K562 (cell line): ENCODE results near the gene TMEM208. TPM values are rescaled to one million over a fixed set of nuclear protein-coding genes. Genes with fewer than 3 reads are reported as not detected.

Source experiments
- ATAC-seq: fragments of 200-7000 bp; cut with Tn5 transposase; 3 replicates; pipeline ENCODE4 v1.9.1; 2020; ENCODE audit warnings: moderate library complexity
- BruUV-seq: library from RNA; stranded (reverse); fragments of 400-500 nt; replicated peaks from 2 replicates; lab custom pipeline; 2021; lab: Mats Ljungman, UMichigan
- CTCF ChIA-PET: fragments of 300-600 bp; formaldehyde crosslinking; extraction: SDS; loops from one replicate; lab custom pipeline; 2021; ENCODE audit warnings: low intra/inter-chr PET ratio; lab: Yijun Ruan, JAX
- POLR2A ChIA-PET: fragments of 300-600, 350-650 bp; sonication (Branson Sonifier 250); formaldehyde crosslinking; extraction: SDS; loops from one replicate; lab custom pipeline; 2021; ENCODE audit warnings: antibody characterized with exemption, inconsistent platforms; lab: Yijun Ruan, JAX
- DNase-seq, 4 experiments: peaks; one replicate each; pipeline versions ENCODE4 v3.0.0 to v3.0.0-alpha.2; 2011 to 2018; ENCODE audit warnings: low spot score in 3 of 4, mixed read lengths in 3 of 4; ENCODE audit errors: extremely low read depth in 1 of 4
- FAIRE-seq: peaks from 2 replicates; lab custom pipeline; 2011; peaks lifted over from hg19 to GRCh38; lab: Jason Lieb, UNC
- H2AFZ ChIP-seq: 2 replicates; pipeline ENCODE4 v1.6.0; 2011; ENCODE audit warnings: low read depth, low read length, control low read depth, inconsistent platforms
- H3K27ac ChIP-seq: fragments of 200-600 bp; 3 replicates; pipeline ENCODE4 v1.8.0; 2011; ENCODE audit warnings: low read depth, mild to moderate bottlenecking, control low read depth, inconsistent platforms, low read length, moderate library complexity, mixed read lengths; ENCODE audit errors: extremely low read depth
- H3K27me3 ChIP-seq, 2 experiments: fragments of 300-600 bp in 1 of 2; 2 replicates in 1 of 2; 3 replicates in 1 of 2; pipeline versions ENCODE4 v1.6.0 to v1.8.0; 2011; ENCODE audit warnings: inconsistent platforms in 2 of 2, low read length in 2 of 2, mild to moderate bottlenecking in 1 of 2, mixed read lengths in 1 of 2, moderate library complexity in 1 of 2; ENCODE audit not compliant: control insufficient read depth in 2 of 2, insufficient read depth in 2 of 2
- H3K36me3 ChIP-seq: fragments of 300-600 bp; 3 replicates; pipeline ENCODE4 v1.8.0; 2011; ENCODE audit warnings: mild to moderate bottlenecking, low read length, inconsistent platforms; ENCODE audit not compliant: control insufficient read depth, insufficient read depth
- H3K4me1 ChIP-seq, 2 experiments: fragments of 200-600 bp in 1 of 2; replicated peaks in 1 of 2; 2 replicates in 1 of 2; 3 replicates in 1 of 2; pipeline versions ENCODE4 v1.5.1 to v1.8.0; 2011; ENCODE audit warnings: inconsistent platforms in 2 of 2, low read length in 2 of 2, mild to moderate bottlenecking in 1 of 2, mixed read lengths in 1 of 2, moderate library complexity in 1 of 2; ENCODE audit not compliant: control insufficient read depth in 2 of 2, insufficient read depth in 2 of 2
- H3K4me2 ChIP-seq: 2 replicates; pipeline ENCODE4 v1.6.1; 2011; ENCODE audit warnings: low read length, control low read depth, inconsistent platforms, mixed read lengths; ENCODE audit not compliant: insufficient read depth
- H3K4me3 ChIP-seq: fragments of 200-600 bp; sonication (generic), shearing (Covaris generic); 2 replicates; pipeline ENCODE4 v1.5.1; 2016; ENCODE audit warnings: control low read depth, inconsistent platforms
- H3K79me2 ChIP-seq: fragments of 200-600 bp; 3 replicates; pipeline ENCODE4 v1.8.0; 2011; ENCODE audit warnings: low read length, inconsistent platforms; ENCODE audit not compliant: control insufficient read depth, insufficient read depth
- H3K9ac ChIP-seq, 2 experiments: 2 replicates each; pipeline versions ENCODE4 v1.6.0 to v1.6.1; 2011; ENCODE audit warnings: low read depth in 2 of 2, low read length in 2 of 2, control low read depth in 1 of 2, inconsistent platforms in 1 of 2, mild to moderate bottlenecking in 1 of 2, mixed read lengths in 1 of 2; ENCODE audit not compliant: insufficient read depth in 1 of 2
- H3K9me1 ChIP-seq: one replicate; pipeline ENCODE4 v1.6.0; 2011; ENCODE audit warnings: inconsistent platforms, mild to moderate bottlenecking, low read length, moderate library complexity; ENCODE audit not compliant: control insufficient read depth, insufficient read depth
- H3K9me3 ChIP-seq: replicated peaks from 2 replicates; pipeline ENCODE4 v1.5.1; 2011; ENCODE audit warnings: low read depth, low read length, inconsistent platforms; ENCODE audit not compliant: control insufficient read depth, insufficient read depth
- H4K20me1 ChIP-seq: replicated peaks from 2 replicates; pipeline ENCODE4 v1.6.1; 2011; ENCODE audit warnings: low read length, inconsistent platforms, mixed read lengths; ENCODE audit not compliant: control insufficient read depth, insufficient read depth
- ASH1L ChIP-seq: fragments of 450-650 bp; IDR thresholded peaks from 2 replicates; pipeline ENCODE4 v1.6.1; 2018; ENCODE audit warnings: borderline replicate concordance, mild to moderate bottlenecking, low read depth; ENCODE audit not compliant: partially characterized antibody
- EGR1 ChIP-seq: fragments of 450-650 bp; conservative IDR thresholded peaks from 2 replicates; pipeline ENCODE4 v1.6.1; 2017; ENCODE audit warnings: mild to moderate bottlenecking
- ESRRA ChIP-seq: fragments of 450-650 bp; IDR thresholded peaks from 2 replicates; pipeline ENCODE4 v1.6.1; 2014; ENCODE audit warnings: low read depth, mild to moderate bottlenecking, moderate library complexity, borderline replicate concordance
- HSF4 ChIP-seq: fragments of 250-450 bp; sonication (Bioruptor Pico); IDR thresholded peaks from 2 replicates; pipeline ENCODE4 v2.1.2; 2022; ENCODE audit warnings: mild to moderate bottlenecking, moderate library complexity, borderline replicate concordance
- KDM5B ChIP-seq: fragments of 200-600 bp; sonication (generic); IDR thresholded peaks from 2 replicates; pipeline ENCODE4 v1.6.1; 2012; ENCODE audit warnings: low read depth, mild to moderate bottlenecking, moderate library complexity, low read length, control low read depth, inconsistent platforms; ENCODE audit not compliant: insufficient replicate concordance
- LCOR ChIP-seq: sonication (generic); formaldehyde crosslinking; IDR thresholded peaks from 2 replicates; pipeline ENCODE4 v1.8.0; 2022; ENCODE audit warnings: mild to moderate bottlenecking, missing genetic modification reagents
- POLR2AphosphoS2 ChIP-seq: IDR thresholded peaks from 2 replicates; pipeline ENCODE4 v1.6.1; 2012; ENCODE audit warnings: low read length, improper control_type of control experiment
- RBM34 ChIP-seq: fragments of 200-400 bp; formaldehyde crosslinking; IDR thresholded peaks from 2 replicates; pipeline ENCODE4 v1.6.1; 2018; ENCODE audit warnings: low read length, borderline replicate concordance; ENCODE audit not compliant: insufficient read depth
- SMARCA4 ChIP-seq: fragments of 450-650 bp; IDR thresholded peaks from 2 replicates; pipeline ENCODE4 v1.6.1; 2016
- WGBS: fragments of 100-300 bp; shearing (Covaris generic); methylation state at CpG from one replicate; pipeline ENCODE4 v1.1.6; 2016; ENCODE audit warnings: low coverage, mixed read lengths; ENCODE audit not compliant: insufficient coverage; ENCODE audit errors: missing lambda C conversion rate; 5-methylcytosine and 5-hydroxymethylcytosine counted together
- in situ Hi-C: fragments of 300-500 bp; cut with MboI; formaldehyde crosslinking; loops from 4 replicates; pipeline ENCODE4 v1.15.0; 2018; ENCODE audit warnings: inconsistent platforms, mixed read lengths
- intact Hi-C: fragments of 100-400 bp; cut with micrococcal nuclease; formaldehyde crosslinking; loops from 2 replicates; pipeline ENCODE4 v1.14.2; 2022
- polyA plus RNA-seq, 8 experiments: library from polyadenylated mRNA; depleted of rRNA in 4 of 8; stranded (reverse) in 5 of 8; unstranded in 3 of 8; fragments of >200 nt; fragmentation: Nextera tagmentation in 2 of 8; fragmentation: Illumina TruSeq in 1 of 8; extraction: Ambion mirVana in 2 of 8; extraction: Trizol in 1 of 8; gene quantifications; 2 replicates each; pipeline versions ENCODE4 v1.2.1 to v1.2.3, GENCODE V29; 2011 to 2014; ENCODE audit warnings: inconsistent platforms in 1 of 8, missing spikeins in 1 of 8
- total RNA-seq, 7 experiments: library from RNA; depleted of rRNA in 6 of 7; stranded (reverse); fragments of >200 nt in 6 of 7; fragmentation: Illumina TruSeq in 2 of 7; extraction: Trizol in 2 of 7; gene quantifications; 2 replicates each; pipeline versions ENCODE4 v1.2.1 to v1.2.3, GENCODE V29; 2011 to 2021; ENCODE audit warnings: low replicate concordance in 1 of 7
- TF ChIP-seq, protein P1 (sequence below): fragments of 250-450 bp; sonication (Bioruptor Pico); IDR thresholded peaks from 2 replicates; pipeline ENCODE4 v1.6.1; 2021; ENCODE audit warnings: mild to moderate bottlenecking
- TF ChIP-seq, protein P2 (sequence below), 2 experiments: fragments of 450-650 bp in 1 of 2; sonication (generic) in 1 of 2; formaldehyde crosslinking in 1 of 2; IDR thresholded peaks; 2 replicates each; pipeline versions ENCODE4 v1.7.1 to v1.9.0; 2016 to 2022; ENCODE audit warnings: inconsistent platforms in 1 of 2, mild to moderate bottlenecking in 1 of 2, missing genetic modification reagents in 1 of 2
- TF ChIP-seq, protein P3 (sequence below): fragments of 450-650 bp; formaldehyde crosslinking; IDR thresholded peaks from 2 replicates; pipeline ENCODE4 v1.4.0; 2022; ENCODE audit warnings: missing genetic modification characterization

TMEM208 gene
- total and polyA plus RNA-seq, 9 of the 15 experiments (the other 6 are each of a cell fraction or from before 2014, with no cell fraction given) = 31.8 to 239 (median 54.3) TPM

DNA sequence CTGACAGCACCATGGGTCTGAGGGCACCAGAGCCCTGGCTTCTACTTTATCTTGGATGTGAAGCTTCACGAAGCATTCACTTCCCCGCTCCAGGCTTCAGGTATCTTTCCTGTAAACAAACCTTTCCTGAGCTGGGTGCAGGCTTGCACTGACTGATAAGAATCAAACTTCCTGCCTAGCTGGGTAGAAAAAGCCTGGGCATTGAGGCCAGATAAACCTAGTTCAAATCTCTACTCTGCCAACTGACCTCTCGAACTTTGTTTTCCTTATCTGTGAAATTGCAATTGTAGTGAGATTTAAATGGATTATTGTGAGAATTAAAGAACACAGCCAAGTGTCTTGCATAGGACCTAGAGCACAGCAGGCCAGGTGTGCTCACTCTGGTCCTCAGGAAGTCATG is 2.9 kb upstream of the TMEM208 start:
- no peak overlapping the region for H3K27ac ChIP-seq
- no peaks in the 10 kb centered on the region for H3K9me1 ChIP-seq
- no TSS peak for BruUV-seq
- POLR2A ChIA-PET = interaction anchor here (0.7 to 2.1 kb wide), 6 partner anchors 7 to 21 kb away, joined by 3 to 8 read pairs (median 4); no protein-coding TSS in a partner anchor
- H4K20me1 ChIP-seq = no peaks in the 10 kb centered on the region
- H3K36me3 ChIP-seq = peaks cover 20% of the 10 kb centered on the region; the same call in 2 of the 3 replicates
- H2AFZ ChIP-seq = no peak overlapping the region
- FAIRE-seq (peak; percentile 23), ATAC-seq (no peak), DNase-seq (no peak)
- CTCF ChIA-PET = no interaction called here
- H3K4me2 ChIP-seq = no peak overlapping the region
- H3K9ac ChIP-seq = 0 out of 4 replicates have a peak overlapping the region, but pooled peaks of 1 of the 2 experiments have one; percentile 5
- H3K9me3 ChIP-seq = no peaks in the 10 kb centered on the region
- in situ Hi-C loops = no loop called here
- H3K4me3 ChIP-seq = no peak overlapping the region
- 5% methylated on average over 3 of the region's 3 CpGs for WGBS
- intact Hi-C loops = no loop called here
- peaks cover 18 to 20% of the 10 kb centered on the region in 2 experiments for H3K4me1 ChIP-seq
- no peaks in the 10 kb centered on the region for H3K27me3 ChIP-seq
- peaks cover 21% of the 10 kb centered on the region for H3K79me2 ChIP-seq
- TF ChIP-seq RBM34 (no peak), HSF4 (CRISPR knock-in tag) (no peak), EGR1 (no peak), SMARCA4 (no peak), ASH1L (no peak), ESRRA (no peak), KDM5B (no peak), POLR2AphosphoS2 (no peak), LCOR (no peak)
- TF ChIP-seq, protein P1, sequence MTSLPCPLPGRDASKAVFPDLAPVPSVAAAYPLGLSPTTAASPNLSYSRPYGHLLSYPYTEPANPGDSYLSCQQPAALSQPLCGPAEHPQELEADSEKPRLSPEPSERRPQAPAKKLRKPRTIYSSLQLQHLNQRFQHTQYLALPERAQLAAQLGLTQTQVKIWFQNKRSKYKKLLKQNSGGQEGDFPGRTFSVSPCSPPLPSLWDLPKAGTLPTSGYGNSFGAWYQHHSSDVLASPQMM (CRISPR knock-in tag) = no peak
- TF ChIP-seq, protein P2, sequence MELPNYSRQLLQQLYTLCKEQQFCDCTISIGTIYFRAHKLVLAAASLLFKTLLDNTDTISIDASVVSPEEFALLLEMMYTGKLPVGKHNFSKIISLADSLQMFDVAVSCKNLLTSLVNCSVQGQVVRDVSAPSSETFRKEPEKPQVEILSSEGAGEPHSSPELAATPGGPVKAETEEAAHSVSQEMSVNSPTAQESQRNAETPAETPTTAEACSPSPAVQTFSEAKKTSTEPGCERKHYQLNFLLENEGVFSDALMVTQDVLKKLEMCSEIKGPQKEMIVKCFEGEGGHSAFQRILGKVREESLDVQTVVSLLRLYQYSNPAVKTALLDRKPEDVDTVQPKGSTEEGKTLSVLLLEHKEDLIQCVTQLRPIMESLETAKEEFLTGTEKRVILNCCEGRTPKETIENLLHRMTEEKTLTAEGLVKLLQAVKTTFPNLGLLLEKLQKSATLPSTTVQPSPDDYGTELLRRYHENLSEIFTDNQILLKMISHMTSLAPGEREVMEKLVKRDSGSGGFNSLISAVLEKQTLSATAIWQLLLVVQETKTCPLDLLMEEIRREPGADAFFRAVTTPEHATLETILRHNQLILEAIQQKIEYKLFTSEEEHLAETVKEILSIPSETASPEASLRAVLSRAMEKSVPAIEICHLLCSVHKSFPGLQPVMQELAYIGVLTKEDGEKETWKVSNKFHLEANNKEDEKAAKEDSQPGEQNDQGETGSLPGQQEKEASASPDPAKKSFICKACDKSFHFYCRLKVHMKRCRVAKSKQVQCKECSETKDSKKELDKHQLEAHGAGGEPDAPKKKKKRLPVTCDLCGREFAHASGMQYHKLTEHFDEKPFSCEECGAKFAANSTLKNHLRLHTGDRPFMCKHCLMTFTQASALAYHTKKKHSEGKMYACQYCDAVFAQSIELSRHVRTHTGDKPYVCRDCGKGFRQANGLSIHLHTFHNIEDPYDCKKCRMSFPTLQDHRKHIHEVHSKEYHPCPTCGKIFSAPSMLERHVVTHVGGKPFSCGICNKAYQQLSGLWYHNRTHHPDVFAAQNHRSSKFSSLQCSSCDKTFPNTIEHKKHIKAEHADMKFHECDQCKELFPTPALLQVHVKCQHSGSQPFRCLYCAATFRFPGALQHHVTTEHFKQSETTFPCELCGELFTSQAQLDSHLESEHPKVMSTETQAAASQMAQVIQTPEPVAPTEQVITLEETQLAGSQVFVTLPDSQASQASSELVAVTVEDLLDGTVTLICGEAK (IDR thresholded peaks at IDR 0.05) = no peak
- TF ChIP-seq, protein P2 (CRISPR knock-in tag; IDR thresholded peaks at IDR 0.05) = no peak
- TF ChIP-seq, protein P3, sequence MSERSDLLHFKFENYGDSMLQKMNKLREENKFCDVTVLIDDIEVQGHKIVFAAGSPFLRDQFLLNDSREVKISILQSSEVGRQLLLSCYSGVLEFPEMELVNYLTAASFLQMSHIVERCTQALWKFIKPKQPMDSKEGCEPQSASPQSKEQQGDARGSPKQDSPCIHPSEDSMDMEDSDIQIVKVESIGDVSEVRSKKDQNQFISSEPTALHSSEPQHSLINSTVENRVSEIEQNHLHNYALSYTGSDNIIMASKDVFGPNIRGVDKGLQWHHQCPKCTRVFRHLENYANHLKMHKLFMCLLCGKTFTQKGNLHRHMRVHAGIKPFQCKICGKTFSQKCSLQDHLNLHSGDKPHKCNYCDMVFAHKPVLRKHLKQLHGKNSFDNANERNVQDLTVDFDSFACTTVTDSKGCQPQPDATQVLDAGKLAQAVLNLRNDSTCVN = no peak
